HG03159 (cell line): ENCODE results near the gene MICU1.
"Not testable (repeated sequence)": the region's sequence is repeated elsewhere in the genome, so short reads cannot be mapped to it uniquely, and the experiment has no call there.

ENCODE experiments used
- ATAC-seq: cut with Tn5 transposase; IDR thresholded peaks from one replicate; pipeline ENCODE4 v1.9.1; 2021; ENCODE audit warnings: mild to moderate bottlenecking, moderate library complexity; ENCODE audit not compliant: unreplicated experiment

The MICU1 gene

DNA sequence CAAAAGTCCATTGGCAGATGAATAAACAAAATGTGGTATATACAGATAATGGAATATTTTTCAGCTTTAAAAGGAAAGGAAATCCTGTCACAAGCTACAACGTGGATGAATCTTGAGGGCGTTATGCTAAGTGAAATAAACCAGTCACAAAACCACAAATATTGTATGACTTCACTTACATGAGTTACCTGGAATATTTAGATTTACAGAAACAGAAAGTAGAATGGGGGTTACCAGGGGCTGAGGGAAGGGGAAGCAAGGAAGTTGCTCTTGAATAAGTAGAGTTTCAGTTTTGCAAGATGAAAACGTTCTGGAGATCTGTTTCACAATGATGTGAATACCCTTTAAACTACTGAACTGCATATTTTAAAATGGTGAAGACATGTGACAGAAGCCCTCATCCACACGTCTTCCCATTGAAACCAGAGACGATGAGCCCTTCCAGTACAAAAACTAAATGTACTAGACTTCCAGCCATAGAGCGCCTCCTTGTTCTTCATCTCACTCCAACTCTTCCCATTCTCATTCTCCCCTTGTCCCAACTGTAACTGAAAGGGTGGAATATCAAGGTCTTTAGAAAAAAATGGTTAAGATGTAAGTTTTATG is 62.4 kb downstream of the MICU1 start:
- peak; percentile 61 for ATAC-seq

DNA sequence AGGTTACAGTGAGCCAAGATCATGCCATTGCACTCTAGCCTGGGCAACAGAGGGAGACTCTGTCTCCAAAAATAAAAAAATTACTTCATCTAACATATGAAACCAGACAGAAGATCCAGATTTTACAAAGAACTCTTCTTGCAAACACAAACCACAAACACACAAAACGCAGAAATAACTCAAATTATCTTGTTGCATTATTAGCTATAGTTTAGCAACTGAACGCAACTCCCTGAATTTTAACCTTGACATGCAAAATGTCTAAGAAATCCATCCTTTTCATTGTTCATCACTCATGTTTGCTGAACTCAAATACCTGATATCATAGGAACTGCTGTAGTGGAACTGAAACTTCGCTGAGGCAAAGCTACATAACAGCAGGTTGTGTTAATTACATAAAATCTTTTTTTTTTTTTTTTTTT is 64.1 kb downstream of the MICU1 start:
- peak; percentile 60 for ATAC-seq

DNA sequence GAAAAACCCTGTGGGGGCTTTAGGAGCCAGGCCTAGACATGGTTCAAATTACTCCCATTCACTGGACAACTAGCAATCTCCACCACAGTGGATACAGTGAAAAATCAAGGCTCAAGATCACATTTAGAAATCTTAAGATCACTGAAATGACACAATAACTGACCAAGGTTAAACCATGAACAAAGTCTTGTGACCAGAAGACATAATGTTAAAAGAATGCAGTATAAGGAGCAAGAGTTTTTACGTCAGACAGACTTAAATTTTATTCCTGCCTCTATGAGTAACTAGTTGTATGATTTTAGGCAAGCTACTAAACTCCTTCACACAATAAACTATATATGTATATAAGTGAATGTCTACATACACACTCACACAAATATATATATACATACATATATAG is 68.5 kb downstream of the MICU1 start:
- no peak for ATAC-seq

DNA sequence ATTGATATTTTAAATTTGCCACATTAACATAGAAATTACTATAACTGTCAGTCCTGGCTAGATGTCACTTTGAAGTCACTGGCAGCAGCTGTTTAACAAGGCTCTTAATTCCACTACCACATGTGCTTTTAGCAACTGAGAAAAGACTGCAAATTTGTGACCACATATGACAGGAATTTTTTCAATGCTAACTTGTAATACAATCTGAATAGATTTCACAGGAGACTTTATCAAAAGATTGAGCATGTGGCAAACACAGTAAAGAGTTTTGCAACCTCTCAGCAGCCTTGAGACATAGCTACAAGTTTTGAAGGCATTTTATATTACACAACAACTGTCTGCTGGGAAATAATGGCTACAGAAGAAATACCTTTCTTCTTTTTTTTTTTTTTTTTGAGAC is 73.0 kb downstream of the MICU1 start:
- ATAC-seq, result no peak

DNA sequence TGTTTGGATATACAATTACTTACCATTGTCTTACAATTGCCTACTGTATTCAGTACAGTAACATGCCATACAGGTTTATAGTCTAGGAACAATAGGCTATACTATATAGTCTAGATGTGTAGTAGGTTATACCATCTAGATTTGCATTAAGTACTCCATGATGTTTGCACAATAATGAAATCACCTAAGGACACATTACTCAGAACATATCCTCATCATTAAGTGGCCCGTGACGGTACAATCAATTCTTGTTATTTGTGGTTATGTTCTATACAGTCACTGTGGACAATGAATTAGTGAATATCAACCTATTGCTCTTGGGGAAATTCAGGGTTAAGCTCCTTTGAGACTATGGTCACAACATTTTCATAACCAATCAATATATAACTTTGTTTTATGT is 75.6 kb downstream of the MICU1 start:
- ATAC-seq, result no peak

DNA sequence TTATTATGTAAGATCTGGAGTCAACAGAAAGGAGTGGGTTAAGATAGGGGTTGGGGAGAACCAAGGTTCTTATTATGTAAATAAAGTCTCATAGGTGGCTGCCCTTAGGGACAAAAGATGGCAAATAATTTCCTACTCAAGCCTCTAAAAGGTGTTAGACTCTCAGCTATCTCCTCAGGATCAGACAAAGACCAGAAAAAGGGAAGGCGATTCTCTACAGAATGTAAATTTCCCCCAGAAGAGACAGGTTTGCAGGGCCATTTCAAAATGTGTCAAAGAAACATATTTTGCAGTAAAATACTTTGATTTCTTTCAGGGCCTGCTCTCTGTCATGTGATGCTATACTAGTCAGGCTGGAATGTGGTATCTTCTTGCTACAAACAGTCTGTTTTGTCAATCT is 80.3 kb downstream of the MICU1 start:
- ATAC-seq, result no peak

DNA sequence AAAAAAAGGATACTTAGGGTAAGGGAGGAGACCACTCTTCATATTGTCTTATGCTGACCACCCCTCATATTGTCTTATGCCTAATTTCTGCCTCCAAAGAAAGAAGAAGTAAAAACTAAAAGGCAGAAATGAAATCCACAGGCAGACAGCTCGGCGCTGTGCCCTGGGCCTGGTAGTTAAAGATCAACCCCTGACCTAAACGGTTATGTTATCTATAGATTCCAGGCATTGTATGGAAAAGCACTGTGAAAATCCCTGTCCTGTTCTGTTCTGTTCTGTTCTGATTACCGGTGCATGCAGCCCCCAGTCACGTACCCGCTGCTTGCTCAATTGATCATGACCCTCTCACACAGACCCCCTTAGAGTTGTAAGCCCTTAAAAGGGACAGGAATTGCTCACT is 82.0 kb downstream of the MICU1 start:
- ATAC-seq, result not testable (repeated sequence)

DNA sequence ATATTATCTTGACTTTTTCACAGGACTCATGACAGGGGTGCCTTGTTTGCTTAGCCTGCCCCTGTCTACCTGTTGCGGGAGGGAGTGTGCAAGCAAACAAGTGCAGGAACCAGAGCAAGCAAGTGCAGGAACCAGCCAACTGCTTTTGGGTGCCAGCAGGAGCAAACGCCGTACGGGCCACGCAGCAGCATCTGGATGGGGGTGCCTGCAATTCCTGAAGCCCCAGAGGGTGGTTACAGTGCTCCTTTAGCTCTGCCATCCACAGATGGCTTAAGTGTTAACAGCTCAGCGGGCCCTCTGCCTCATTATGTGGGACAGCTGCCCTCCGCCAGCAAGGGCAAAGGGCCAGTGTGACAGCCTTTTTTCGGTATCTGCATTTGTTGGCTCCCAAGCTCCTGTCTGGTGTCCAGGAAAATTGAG is 83.5 kb downstream of the MICU1 start:
- ATAC-seq, result no peak

DNA sequence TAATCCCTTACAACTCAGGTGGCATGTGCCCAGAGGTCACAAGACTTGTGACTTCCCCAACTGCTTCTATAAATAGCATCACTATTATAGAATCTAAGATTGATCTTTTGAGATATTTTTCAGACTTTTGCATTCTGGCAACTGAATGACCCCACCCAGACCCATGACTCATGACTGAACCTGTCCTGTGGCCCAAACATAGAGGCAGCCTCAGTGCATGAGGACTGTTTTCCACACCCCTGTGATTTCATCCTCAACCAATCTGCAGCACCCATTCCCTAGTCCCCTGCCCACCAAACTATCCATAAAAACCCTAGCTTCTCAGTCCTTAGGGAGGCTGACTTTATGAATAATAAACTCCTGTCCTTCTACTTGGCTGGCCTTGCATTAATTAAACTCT is 84.5 kb downstream of the MICU1 start:
- no peak for ATAC-seq

DNA sequence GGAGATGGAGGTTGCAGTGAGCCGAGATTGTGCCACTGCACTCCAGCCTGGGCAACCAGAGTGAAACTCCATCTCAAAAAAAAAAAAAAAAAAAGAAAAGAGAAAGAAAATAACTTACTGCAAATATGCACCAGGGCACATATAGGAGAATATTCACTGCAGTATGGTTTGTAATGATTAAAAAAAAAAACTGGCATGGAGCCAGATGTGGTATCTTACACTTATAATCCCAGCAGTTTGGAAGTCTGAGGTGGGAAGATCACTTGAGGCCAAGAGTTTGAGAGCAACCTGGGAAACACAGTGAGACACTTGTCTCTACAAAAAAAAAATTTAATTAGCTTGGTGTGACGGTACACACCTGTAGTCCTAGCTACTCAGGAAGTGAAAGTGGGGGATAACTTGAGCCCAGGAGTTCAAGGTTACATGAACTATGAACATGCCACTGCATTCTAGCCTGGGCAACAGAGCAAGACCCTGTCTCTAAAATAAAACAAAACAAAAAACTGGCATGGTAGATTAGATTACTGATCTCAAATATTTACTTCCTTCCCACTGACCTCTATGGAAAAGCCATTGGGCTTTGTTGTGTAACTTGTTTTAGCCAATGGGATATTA is 85.6 kb downstream of the MICU1 start:
- no peak for ATAC-seq

DNA sequence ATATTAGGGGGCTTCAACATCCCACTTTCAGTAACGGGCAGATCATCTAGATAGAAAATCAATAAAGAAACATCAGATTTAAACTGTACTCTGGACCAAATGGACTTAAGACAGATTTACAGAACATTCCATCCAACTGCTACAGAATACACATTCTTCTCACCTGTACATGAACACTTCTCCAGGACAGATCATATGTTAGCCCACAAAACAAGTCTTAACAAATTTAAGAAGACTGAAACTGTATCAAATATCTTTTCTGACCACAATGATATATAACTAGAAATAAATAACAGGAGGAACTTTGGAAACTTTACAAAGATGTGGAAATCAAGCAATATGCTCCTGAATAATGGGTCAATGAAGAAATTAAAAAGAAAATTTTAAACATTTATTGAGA is 86.7 kb downstream of the MICU1 start:
- ATAC-seq, result no peak

DNA sequence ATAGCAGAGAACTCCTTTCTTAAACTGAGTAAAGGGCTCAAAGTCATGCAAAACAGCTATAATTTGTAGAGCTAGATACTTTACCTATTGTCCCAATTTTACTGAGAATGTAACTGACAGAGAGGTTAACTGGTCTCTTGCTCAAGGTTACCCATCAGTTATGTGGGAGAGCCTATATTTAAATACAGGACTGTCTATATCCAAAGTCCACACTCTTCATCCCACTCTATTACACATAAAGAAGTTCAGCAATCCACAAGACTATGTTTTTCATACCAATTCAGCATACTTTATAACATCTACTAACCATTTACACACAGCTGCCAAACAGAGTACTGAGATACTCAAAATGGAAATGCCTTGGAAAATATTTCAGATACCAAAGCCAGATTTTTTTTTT is 100.2 kb downstream of the MICU1 start:
- no peak for ATAC-seq

DNA sequence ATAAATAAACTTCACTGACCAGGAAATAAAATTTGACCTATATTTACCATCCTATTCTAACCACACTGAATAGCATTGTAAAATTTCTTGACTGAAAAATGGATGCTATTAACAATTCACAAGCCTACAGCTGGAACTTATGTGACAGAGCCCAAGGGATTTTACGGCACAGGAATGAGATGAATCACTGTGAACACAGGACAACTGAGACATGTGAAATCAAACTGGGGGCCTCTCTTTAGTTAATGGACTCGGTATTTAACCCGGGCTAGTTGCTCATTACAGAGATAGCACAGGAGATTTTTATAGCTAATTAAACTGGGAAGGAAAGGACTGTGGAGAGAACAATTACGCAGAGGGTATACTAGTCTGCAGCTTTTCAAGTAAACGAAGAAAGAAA is 100.6 kb downstream of the MICU1 start:
- no peak for ATAC-seq

DNA sequence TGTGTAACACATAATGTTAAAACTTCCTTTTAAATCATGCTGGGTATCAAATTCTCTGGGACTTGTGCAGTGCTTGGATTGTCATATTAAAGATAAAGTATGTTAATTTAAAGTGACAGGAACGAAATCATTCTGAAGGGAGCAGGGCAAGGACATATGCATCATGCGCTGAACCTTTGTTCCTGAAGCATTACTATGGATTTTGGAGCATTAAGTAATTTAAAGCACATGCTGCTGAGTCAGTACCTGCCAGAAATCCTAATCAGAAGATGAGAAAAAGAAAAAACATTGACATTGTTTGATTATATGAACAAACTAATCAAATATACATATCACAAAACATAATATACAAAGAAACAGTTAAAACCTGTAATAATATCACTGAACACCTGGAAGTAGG is 101.4 kb downstream of the MICU1 start:
- no peak for ATAC-seq

DNA sequence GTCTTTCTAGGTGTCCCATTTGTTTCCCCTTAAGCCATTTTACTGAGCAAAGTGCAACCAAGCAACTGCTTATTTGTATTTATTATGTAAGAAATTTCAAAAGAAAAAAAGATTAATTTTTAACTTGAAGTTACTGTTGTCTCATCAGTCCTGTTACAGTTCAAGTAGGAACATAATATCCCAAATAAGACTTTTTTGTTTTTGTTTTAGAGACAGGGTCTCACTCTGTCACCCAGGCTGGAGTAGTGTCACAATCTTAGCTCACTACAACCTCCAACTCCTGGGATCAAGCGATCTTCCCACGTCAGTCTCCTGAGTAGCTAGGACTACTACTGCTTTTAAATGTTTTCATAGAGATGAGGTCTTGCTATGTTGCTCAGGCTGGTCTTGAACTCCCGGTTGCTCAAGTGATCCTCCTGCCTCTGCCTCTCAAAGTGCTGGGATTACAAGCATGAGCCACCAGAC is 101.9 kb downstream of the MICU1 start:
- no peak for ATAC-seq

DNA sequence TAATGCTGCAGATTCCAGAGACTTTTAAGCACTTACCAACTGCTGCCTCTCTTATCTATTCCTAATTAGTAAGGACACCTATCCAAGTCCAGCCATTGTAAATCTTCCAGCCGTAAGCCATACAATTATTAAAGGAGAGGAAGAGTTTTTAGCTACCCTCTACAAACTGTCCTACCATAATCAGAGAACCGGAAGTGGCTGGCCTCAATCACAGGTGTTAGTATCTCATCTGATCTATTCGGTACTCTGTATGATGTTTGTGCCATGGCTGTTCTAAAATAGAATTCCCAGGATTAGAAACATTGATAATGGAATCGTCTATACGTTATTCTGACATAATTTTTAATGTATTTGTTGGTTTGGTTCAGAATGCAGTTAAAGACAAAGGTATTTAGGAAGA is 102.8 kb downstream of the MICU1 start:
- ATAC-seq, result no peak

DNA sequence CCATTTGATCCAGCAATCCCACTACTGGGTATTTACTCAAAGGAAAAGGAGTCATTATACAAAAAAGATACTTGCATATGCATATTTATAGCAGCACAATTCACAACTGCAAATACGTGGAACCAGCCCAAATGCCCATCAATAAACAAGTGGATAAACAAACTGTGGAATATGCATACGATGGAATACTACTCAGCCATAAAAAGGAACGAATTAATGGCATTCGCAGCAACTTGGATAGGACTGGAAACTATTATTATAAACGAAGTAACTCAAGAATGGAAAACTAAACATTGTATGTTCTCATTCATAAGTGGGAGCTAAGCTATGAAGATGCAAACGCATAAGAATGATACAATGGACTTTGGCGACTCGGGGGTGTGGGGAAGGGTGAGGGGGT is 108.6 kb downstream of the MICU1 start:
- no peak for ATAC-seq

DNA sequence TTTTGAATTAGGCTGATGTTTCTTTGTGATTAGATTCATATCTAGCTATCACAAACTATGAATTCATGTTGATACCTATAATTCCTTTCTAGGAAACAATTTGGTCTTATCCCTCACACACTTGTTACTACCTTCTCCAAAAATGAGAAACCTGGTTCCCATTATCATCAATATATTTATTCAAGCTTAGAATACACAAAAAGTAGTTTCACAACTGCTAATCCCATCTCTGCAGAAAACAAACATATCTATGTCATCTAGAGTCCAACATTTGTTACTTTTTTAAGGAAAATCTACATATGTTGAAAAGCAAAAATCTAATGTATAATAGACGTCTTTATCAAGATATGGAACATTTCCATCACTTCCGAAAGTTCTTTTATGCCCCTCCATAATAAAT is 110.4 kb downstream of the MICU1 start:
- ATAC-seq, result no peak

DNA sequence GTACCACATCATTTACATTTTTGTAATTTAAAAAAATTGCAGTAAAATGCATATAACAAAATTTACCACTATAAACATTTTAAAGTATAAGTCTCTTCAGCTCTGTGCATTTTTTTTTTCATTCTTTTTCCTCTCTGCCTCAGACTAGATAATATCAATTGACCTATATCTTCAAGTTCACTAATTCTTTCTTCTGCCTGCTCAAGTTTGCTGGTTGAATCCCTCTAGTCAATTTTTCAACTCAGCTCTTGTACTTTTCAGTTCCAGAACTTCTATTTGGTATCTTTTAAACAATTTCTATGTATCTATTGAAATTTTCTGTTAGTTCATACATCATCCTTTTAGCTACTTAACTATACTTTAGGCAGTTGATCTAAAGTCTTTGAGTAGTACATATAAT is 112.0 kb downstream of the MICU1 start:
- ATAC-seq, result no peak

DNA sequence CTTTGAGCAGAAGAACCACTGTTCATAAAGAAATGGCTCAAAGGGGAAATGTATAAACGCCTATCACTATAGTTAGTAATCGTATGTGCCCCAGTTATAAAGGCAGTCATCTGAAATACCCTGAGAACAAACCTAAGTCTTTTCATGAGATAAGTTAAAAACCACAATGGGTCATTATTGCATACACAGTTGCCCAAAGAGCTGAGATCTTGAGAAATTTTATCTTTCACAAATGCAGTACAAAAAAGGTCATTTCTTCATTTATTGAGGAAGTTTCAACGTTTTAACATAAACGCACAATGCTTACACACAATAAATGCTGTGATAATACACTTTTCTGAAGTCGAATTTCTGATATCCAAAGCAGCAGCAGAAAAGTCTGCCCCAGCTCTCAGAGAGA is 114.4 kb downstream of the MICU1 start:
- ATAC-seq, result no peak

DNA sequence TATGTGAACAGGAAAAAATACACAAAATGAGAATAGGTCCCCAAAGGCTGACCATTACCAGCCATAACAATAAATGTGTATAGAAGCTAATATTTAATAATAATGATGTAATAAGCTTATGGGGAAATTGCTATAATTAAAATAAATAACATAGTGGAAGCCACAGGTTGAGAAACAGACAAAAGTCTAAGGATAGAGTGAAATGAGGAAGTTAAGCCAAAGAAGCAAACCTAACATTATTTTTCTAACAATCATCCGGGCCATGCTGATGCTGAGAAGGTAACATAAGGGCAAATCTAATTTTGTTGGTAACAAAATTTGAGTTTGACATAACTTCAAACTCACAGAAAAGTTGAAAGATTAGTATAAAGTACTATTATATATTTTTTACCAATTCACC is 115.9 kb downstream of the MICU1 start:
- no peak for ATAC-seq

DNA sequence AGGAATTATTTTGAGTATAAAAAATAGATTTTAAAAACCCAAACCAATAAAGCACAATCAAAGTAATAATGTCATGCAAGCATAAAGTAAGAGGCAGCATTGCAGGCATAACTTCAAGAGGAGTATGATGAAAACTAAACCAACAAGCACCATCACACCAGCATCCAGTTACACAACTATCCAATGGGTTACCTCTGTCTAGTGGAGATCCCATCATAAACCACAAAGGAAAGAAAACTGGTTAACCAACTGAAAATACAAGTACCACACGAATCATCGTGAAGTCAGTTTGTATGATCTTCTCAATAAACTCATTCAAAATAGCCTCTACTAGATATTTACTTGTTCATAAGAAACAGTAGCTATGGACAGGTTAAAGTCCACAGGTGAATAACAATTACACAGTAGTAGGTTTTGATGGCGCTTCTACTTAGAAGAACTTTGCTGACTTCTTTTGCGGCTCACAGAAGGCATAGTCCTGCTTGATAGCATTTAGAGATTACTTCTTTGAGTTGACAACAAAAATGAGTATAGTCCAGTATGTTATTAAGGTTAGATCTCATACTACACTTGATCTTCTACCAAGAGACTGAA is 116.6 kb downstream of the MICU1 start:
- ATAC-seq, result no peak

DNA sequence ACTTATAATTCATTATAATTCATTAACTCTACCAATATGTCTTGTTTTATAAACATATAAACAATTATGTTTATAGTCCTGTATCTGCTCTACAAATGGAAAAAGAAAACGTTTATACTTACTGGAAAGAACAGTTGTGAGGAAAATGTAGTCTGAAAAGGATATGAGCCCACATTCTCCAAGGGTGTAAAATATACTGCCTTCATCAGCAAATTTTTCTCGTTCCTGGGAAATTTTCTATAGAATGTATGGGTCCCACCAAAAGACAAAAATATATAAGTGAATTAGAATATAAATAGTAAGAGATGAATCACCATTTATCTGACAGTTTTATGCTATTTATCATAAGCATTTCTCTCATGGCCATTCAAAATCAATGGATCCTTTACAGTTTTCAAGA is 117.8 kb downstream of the MICU1 start:
- no peak for ATAC-seq
